Gastroesophageal sphincter (tissue), 4 donors: ENCODE measurements around the gene HCFC1R1. TPM values are rescaled to one million over a fixed set of nuclear protein-coding genes. Genes with fewer than 3 reads are reported as not detected.

ENCODE experiments used
- ATAC-seq: fragments of 150-250 bp; one replicate; pipeline ENCODE4 v1.9.1; 2016; ENCODE audit warnings: mild to moderate bottlenecking, moderate library complexity
- H3K27ac ChIP-seq, 4 donors: fragments of 200-600 bp; sonication (generic) in 3 of 4; 1 replicate in 3 of 4; 2 replicates in 1 of 4; pipeline ENCODE4 v1.5.1; 2016 to 2019
- H3K27me3 ChIP-seq: fragments of 200-600 bp; sonication (generic); one replicate; pipeline ENCODE4 v1.5.1; 2019
- H3K36me3 ChIP-seq, 2 donors: fragments of 200-600 bp; sonication (generic); one replicate each; pipeline ENCODE4 v1.5.1; 2019; ENCODE audit warnings: control low read depth in 1 of 2
- H3K4me1 ChIP-seq, 3 donors: fragments of 200-600 bp; sonication (generic); 1 replicate in 2 of 3; 2 replicates in 1 of 3; pipeline ENCODE4 v1.5.1; 2016 to 2019; ENCODE audit warnings: control low read depth in 2 of 3
- H3K4me3 ChIP-seq, 2 donors: fragments of 200-600 bp; sonication (generic); one replicate each; pipeline ENCODE4 v1.5.1; 2019; ENCODE audit warnings: mild to moderate bottlenecking in 1 of 2, moderate library complexity in 1 of 2
- H3K9me3 ChIP-seq, 3 donors: fragments of 200-600 bp; sonication (generic); one replicate each; pipeline ENCODE4 v1.5.1; 2017 to 2019; ENCODE audit warnings: control low read depth in 2 of 3
- CTCF ChIP-seq, 4 experiments: fragments of 200-600 bp in 2 of 4; fragments of 450-650 bp in 2 of 4; sonication (generic) in 1 of 4; IDR thresholded peaks; one replicate each; pipeline ENCODE4 v1.5.1; 2017 to 2019; ENCODE audit warnings: antibody characterized with exemption in 4 of 4, mild to moderate bottlenecking in 2 of 4, moderate library complexity in 2 of 4
- EP300 ChIP-seq: sonication (generic); formaldehyde crosslinking; IDR thresholded peaks from one replicate; pipeline ENCODE4 v1.6.1; 2017; ENCODE audit warnings: antibody characterized with exemption, mild to moderate bottlenecking
- POLR2A ChIP-seq, 2 donors: fragments of 450-650 bp; IDR thresholded peaks; one replicate each; pipeline ENCODE4 v1.6.1; 2017; ENCODE audit warnings: antibody characterized with exemption in 2 of 2, mild to moderate bottlenecking in 2 of 2, moderate library complexity in 1 of 2
- POLR2AphosphoS5 ChIP-seq: sonication (generic); formaldehyde crosslinking; IDR thresholded peaks from one replicate; pipeline ENCODE4 v1.6.1; 2017; ENCODE audit warnings: antibody characterized with exemption
- WGBS, 2 donors: methylation state at CpG; one replicate each; pipeline ENCODE4 v1.1.5; 2018; ENCODE audit warnings: low coverage in 1 of 2; 5-methylcytosine and 5-hydroxymethylcytosine counted together
- total RNA-seq, 4 donors: library from RNA; depleted of rRNA; stranded (reverse); fragments of >200 nt; gene quantifications; one replicate each; pipeline ENCODE4 v1.1.0, GENCODE V29; 2016

Gene HCFC1R1
- total RNA-seq, 4 donors from 2014 or later = 20.1 to 94.9 (median 40.5) TPM

- 16% methylated on average over 7 of the region's 13 CpGs; no CpG with 5 or more reads in 1 of the 2 donors for WGBS, 2 donors
Measured at GRCh38 chr16:3065069-3065741, 41.5 kb upstream of the HCFC1R1 start, which contains the start of gene IL32. Gene IL32 (plus strand): TSS chr16:3065640. CDS start chr16:3065812, 172 bp downstream.

GRCh38 chr16:3063625-3064386 lies 40.1 kb upstream of the HCFC1R1 start:
- no peak overlapping the region for H3K4me3 ChIP-seq
- WGBS, 2 donors = 79 to 100% methylated on average over 3 to 8 of the region's 8 CpGs
- H3K4me1 ChIP-seq = peaks cover 0 to 36% (median 6%) of the 10 kb centered on the region in 3 donors
- no peak for TF ChIP-seq POLR2A (IDR thresholded peaks at IDR 0.05)
- TF ChIP-seq POLR2AphosphoS5 = no peak
- no peaks in the 10 kb centered on the region for H3K36me3 ChIP-seq
- H3K27me3 ChIP-seq = peaks cover 11% of the 10 kb centered on the region
- no peak for ATAC-seq
- H3K27ac ChIP-seq = no peak overlapping the region
- no peaks in the 10 kb centered on the region for H3K9me3 ChIP-seq

More at GRCh38 chr16:3065069-3065741, 41.5 kb upstream of the HCFC1R1 start, which contains the start of gene IL32:
- peak; percentile 91 for ATAC-seq
- peaks cover 7% of the 10 kb centered on the region for H3K27me3 ChIP-seq
- H3K4me3 ChIP-seq = peak within 1 kb of the TSS; percentile 5 to 43
- no peaks in the 10 kb centered on the region for H3K9me3 ChIP-seq
- TF ChIP-seq POLR2A (IDR thresholded peaks at IDR 0.05) (no peak), POLR2AphosphoS5 (no peak)
- H3K4me1 ChIP-seq = peaks cover 0 to 25% (median 0%) of the 10 kb centered on the region in 3 donors
- peak within 1 kb of the TSS in 3 of 4 donors; percentile 55 to 64 (median 62) for H3K27ac ChIP-seq
- H3K36me3 ChIP-seq = no peaks in the 10 kb centered on the region

DNA sequence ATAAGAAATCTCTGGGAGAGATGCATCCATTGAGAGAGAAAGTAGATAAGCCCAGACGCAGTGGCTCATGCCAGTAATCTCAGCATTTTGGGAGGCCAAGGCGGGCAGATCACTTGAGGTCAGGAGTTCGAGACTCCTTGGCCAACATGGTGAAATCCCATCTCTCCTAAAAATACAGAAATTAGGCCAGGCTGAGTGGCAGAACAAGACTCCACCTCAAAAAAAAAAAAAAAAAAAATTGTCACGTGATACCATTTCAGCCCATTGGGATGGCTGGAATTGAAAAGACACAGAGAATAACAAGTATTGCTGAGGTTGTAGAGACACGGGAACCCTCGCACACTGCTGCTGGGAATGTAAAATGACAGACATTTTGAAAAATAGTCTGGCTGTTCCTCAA lies 38.8 kb upstream of the HCFC1R1 start:
- no peak for ATAC-seq
- no peak for TF ChIP-seq POLR2AphosphoS5
- no peak for TF ChIP-seq EP300
- TF ChIP-seq POLR2A (IDR thresholded peaks at IDR 0.05) = no peak
- TF ChIP-seq CTCF (IDR thresholded peaks at IDR 0.05) = no peak
- peaks cover 21% of the 10 kb centered on the region for H3K27me3 ChIP-seq
- no peak overlapping the region for H3K27ac ChIP-seq
- peaks cover 0 to 48% (median 11%) of the 10 kb centered on the region in 3 donors for H3K4me1 ChIP-seq
- H3K4me3 ChIP-seq = no peak overlapping the region
- 75 to 80% methylated on average over 5 to 6 of the region's 6 CpGs for WGBS, 2 donors
- no peaks in the 10 kb centered on the region for H3K9me3 ChIP-seq
- no peaks in the 10 kb centered on the region for H3K36me3 ChIP-seq

GRCh38 chr16:3060339-3061127 lies 36.8 kb upstream of the HCFC1R1 start:
- Histone ChIP-seq H3K27ac (no peak overlapping the region), H3K9me3 (no peaks in the 10 kb centered on the region), H3K27me3 (peaks cover 21% of the 10 kb centered on the region), H3K4me1 (peaks cover 0 to 36% (median 11%) of the 10 kb centered on the region in 3 donors), H3K36me3 (no peaks in the 10 kb centered on the region), H3K4me3 (no peak overlapping the region)
- no peak for TF ChIP-seq POLR2A (IDR thresholded peaks at IDR 0.05)
- TF ChIP-seq CTCF (IDR thresholded peaks at IDR 0.05) = no peak
- TF ChIP-seq POLR2AphosphoS5 = no peak
- TF ChIP-seq EP300 = no peak
- WGBS, 2 donors = 68 to 73% methylated on average over 3 to 9 of the region's 14 CpGs
- no peak for ATAC-seq

- no peak for ATAC-seq
- TF ChIP-seq POLR2AphosphoS5 (no peak), CTCF (IDR thresholded peaks at IDR 0.05) (no peak), POLR2A (IDR thresholded peaks at IDR 0.05) (no peak), EP300 (no peak)
Measured at GRCh38 chr16:3059723-3060242, 36.0 kb upstream of the HCFC1R1 start.

More at GRCh38 chr16:3059723-3060242, 36.0 kb upstream of the HCFC1R1 start:
- peak overlapping the region; percentile 83 to 84 for H3K4me3 ChIP-seq
- no peaks in the 10 kb centered on the region for H3K9me3 ChIP-seq
- no peaks in the 10 kb centered on the region for H3K36me3 ChIP-seq
- H3K27ac ChIP-seq = peak overlapping the region; percentile 21 to 81 (median 76)
- H3K4me1 ChIP-seq = peaks cover 0 to 29% (median 11%) of the 10 kb centered on the region in 3 donors
- H3K27me3 ChIP-seq = peaks cover 14% of the 10 kb centered on the region
- WGBS, 2 donors = 64% methylated on average over 7 of the region's 9 CpGs; no CpG with 5 or more reads in 1 of the 2 donors
